Endodermal cell (in vitro differentiated cells): ENCODE measurements around the gene VGLL1. TPM values are rescaled to one million over a fixed set of nuclear protein-coding genes. Genes with fewer than 3 reads are reported as not detected.
A peak's percentile ranks its signal among the peaks of the same experiment; 100 is the strongest.

Source experiments
- DNase-seq: peaks from one replicate; pipeline ENCODE4 v3.0.0-alpha.2; 2017
- H3K27ac ChIP-seq: 2 replicates; pipeline ENCODE4 v1.5.1; 2013; ENCODE audit warnings: mild to moderate bottlenecking, low read depth, low read length, moderate library complexity
- H3K27me3 ChIP-seq: 2 replicates; pipeline ENCODE4 v1.6.1; 2013; ENCODE audit warnings: mild to moderate bottlenecking, low read length, moderate library complexity; ENCODE audit not compliant: insufficient read depth, control insufficient read depth, poor library complexity, severe bottlenecking
- H3K36me3 ChIP-seq: 2 replicates; pipeline ENCODE4 v1.7.0; 2013; ENCODE audit warnings: mild to moderate bottlenecking, low read length, moderate library complexity; ENCODE audit not compliant: control insufficient read depth, insufficient read depth
- H3K4me1 ChIP-seq: one replicate; pipeline ENCODE4 v1.7.0; 2013; ENCODE audit warnings: low read length; ENCODE audit not compliant: control insufficient read depth, insufficient read depth
- H3K4me3 ChIP-seq: 2 replicates; pipeline ENCODE4 v1.5.1; 2013; ENCODE audit warnings: mild to moderate bottlenecking, low read length, moderate library complexity
- H3K9ac ChIP-seq: 2 replicates; pipeline ENCODE4 v1.6.1; 2013; ENCODE audit warnings: mild to moderate bottlenecking, low read length, moderate library complexity; ENCODE audit not compliant: poor library complexity, severe bottlenecking; ENCODE audit errors: extremely low read depth
- H3K9me3 ChIP-seq: 2 replicates; pipeline ENCODE4 v1.6.1; 2013; ENCODE audit warnings: mild to moderate bottlenecking, low read length, moderate library complexity; ENCODE audit not compliant: control insufficient read depth
- H3K27ac Mint-ChIP-seq: 2 replicates; pipeline ENCODE4 v1.8.0; 2020; ENCODE audit warnings: mixed read lengths
- H3K27me3 Mint-ChIP-seq: 2 replicates; pipeline ENCODE4 v1.8.0; 2021; ENCODE audit warnings: mild to moderate bottlenecking, mixed read lengths; ENCODE audit not compliant: insufficient read depth
- H3K36me3 Mint-ChIP-seq: 2 replicates; pipeline ENCODE4 v1.8.0; 2020; ENCODE audit warnings: low read depth, mixed read lengths
- H3K4me1 Mint-ChIP-seq: 2 replicates; pipeline ENCODE4 v1.8.0; 2020; ENCODE audit warnings: mixed read lengths
- H3K4me3 Mint-ChIP-seq: 2 replicates; pipeline ENCODE4 v1.8.0; 2020; ENCODE audit warnings: mild to moderate bottlenecking, moderate library complexity, mixed read lengths
- H3K9me3 Mint-ChIP-seq: 2 replicates; pipeline ENCODE4 v1.8.0; 2020; ENCODE audit warnings: mild to moderate bottlenecking, mixed read lengths
- CTCF ChIP-seq: fragments of 200-600 bp; sonication (generic); conservative IDR thresholded peaks from 2 replicates; pipeline ENCODE4 v1.5.0; 2021; ENCODE audit warnings: antibody characterized with exemption, mild to moderate bottlenecking
- WGBS, 2 experiments: methylation state at CpG; one replicate each; pipeline versions ENCODE4 v1.1.5 to v1.1.7; 2013; ENCODE audit warnings: missing lambda C conversion rate in 2 of 2, mixed read lengths in 1 of 2; ENCODE audit not compliant: insufficient coverage in 1 of 2, insufficient read length in 1 of 2; 5-methylcytosine and 5-hydroxymethylcytosine counted together
- total RNA-seq, 2 donors: library from RNA; stranded (reverse); fragmentation: NEBNext Ultra II Directional in 1 of 2; extraction: Animal tissue kit (Norgen Biotek cat#: 25700) in 1 of 2; gene quantifications; 2 replicates in 1 of 2; 3 replicates in 1 of 2; pipeline ENCODE4 v1.2.1, GENCODE V29; 2021

VGLL1 gene
- total RNA-seq, 2 donors from 2014 or later = not detected

GRCh38 chrX:136519069-136519468 is 12.9 kb upstream of the VGLL1 start:
- H3K27me3 Mint-ChIP-seq = no peaks in the 10 kb centered on the region
- TF ChIP-seq CTCF = peak; percentile 22

GRCh38 chrX:136523770-136524169 is 8.2 kb upstream of the VGLL1 start:
- H3K36me3 ChIP-seq = no peaks in the 10 kb centered on the region
- DNase-seq = no peak
- Mint-ChIP-seq H3K9me3 (peaks cover 37% of the 10 kb centered on the region), H3K27me3 (peaks cover 4% of the 10 kb centered on the region), H3K27ac (no peak overlapping the region), H3K4me1 (no peaks in the 10 kb centered on the region), H3K36me3 (no peaks in the 10 kb centered on the region), H3K4me3 (no peak overlapping the region)
- no peaks in the 10 kb centered on the region for H3K4me1 ChIP-seq
- no peaks in the 10 kb centered on the region for H3K9me3 ChIP-seq
- H3K4me3 ChIP-seq = no peak overlapping the region
- H3K9ac ChIP-seq = no peak overlapping the region
- TF ChIP-seq CTCF = no peak
- no peak overlapping the region for H3K27ac ChIP-seq
- no peaks in the 10 kb centered on the region for H3K27me3 ChIP-seq

More at GRCh38 chrX:136519069-136519468, 12.9 kb upstream of the VGLL1 start:
- Mint-ChIP-seq H3K4me1 (no peaks in the 10 kb centered on the region), H3K4me3 (no peak overlapping the region), H3K36me3 (no peaks in the 10 kb centered on the region), H3K27ac (no peak overlapping the region), H3K9me3 (peaks cover 29% of the 10 kb centered on the region)
- no peaks in the 10 kb centered on the region for H3K9me3 ChIP-seq
- WGBS, 2 experiments = 68 to 76% methylated on average over 2 to 3 of the region's 5 CpGs
- H3K4me3 ChIP-seq = no peak overlapping the region
- H3K27me3 ChIP-seq = no peaks in the 10 kb centered on the region
- no peak for DNase-seq
- no peaks in the 10 kb centered on the region for H3K36me3 ChIP-seq
- H3K4me1 ChIP-seq = no peaks in the 10 kb centered on the region
- H3K27ac ChIP-seq = no peak overlapping the region
- no peak overlapping the region for H3K9ac ChIP-seq

GRCh38 chrX:136525738-136526606 is 6.0 kb upstream of the VGLL1 start:
- H3K9me3 Mint-ChIP-seq = peaks cover 44% of the 10 kb centered on the region
- no peak for TF ChIP-seq CTCF
- DNase-seq = no peak

More at GRCh38 chrX:136525738-136526606, 6.0 kb upstream of the VGLL1 start:
- no peaks in the 10 kb centered on the region for H3K27me3 ChIP-seq
- no peak overlapping the region for H3K9ac ChIP-seq
- Mint-ChIP-seq H3K4me1 (no peaks in the 10 kb centered on the region), H3K4me3 (no peak overlapping the region), H3K27me3 (peaks cover 4% of the 10 kb centered on the region), H3K27ac (no peak overlapping the region), H3K36me3 (no peaks in the 10 kb centered on the region)
- no peaks in the 10 kb centered on the region for H3K4me1 ChIP-seq
- H3K4me3 ChIP-seq = no peak overlapping the region
- no peak overlapping the region for H3K27ac ChIP-seq
- H3K36me3 ChIP-seq = no peaks in the 10 kb centered on the region
- H3K9me3 ChIP-seq = no peaks in the 10 kb centered on the region
- 86% methylated on average over 1 to 2 of the region's 2 CpGs for WGBS, 2 experiments
